ENCODE results near the gene HAUS5. TPM values are rescaled to one million over a fixed set of nuclear protein-coding genes. Genes with fewer than 3 reads are reported as not detected.
A peak's percentile ranks its signal among the peaks of the same experiment; 100 is the strongest.

The HAUS5 gene
- total and polyA plus RNA-seq, 3 experiments from 2014 or later: 6.7 to 39.3 (median 37.3) TPM

DNA sequence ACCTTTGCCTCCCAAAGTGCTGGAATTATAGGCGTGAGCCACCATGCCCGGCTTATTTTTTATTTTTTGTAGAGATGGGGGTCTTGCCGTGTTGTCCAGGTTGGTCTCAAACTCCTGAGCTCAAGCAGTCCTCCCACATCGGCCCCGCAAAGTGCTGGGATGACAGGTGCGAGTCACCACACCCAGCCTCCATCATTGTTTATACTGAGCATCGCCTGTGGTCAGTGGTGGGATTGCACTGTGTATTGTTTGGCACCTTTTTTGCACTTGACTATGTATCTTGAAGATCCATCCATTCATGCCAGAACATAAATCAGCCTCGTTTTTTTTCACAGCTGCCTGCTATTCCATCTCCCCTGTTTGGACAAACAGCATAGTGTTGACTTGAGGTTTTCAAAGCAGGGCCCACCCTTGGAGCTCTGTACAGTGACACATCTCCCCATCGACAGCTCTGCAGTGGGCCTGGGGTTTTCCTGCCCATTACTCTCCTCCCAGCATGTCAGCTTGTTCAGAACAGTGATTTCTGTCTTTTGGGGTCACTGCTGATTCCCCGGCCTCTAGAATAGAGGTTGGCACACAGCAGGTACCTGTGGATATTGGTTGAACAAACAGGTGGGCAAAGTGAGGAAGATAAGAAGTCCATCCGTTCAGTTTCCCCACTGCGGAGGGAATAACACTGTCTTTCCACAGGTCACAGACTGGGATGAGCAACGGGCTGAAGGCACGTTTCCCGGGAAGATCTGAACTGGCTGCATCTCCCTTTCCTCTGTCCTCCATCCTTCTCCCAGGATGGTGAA is 45.6 kb downstream of the HAUS5 start:
- no peak for DNase-seq
- Histone ChIP-seq H3K27ac (ENCODE audit: low read depth, low read length) (no peak overlapping the region), H3K4me3 (ENCODE audit: low read length) (no peak overlapping the region), H3K36me3 (ENCODE audit: insufficient read depth, low read length) (peaks cover 32% of the 10 kb centered on the region), H3K27me3 (ENCODE audit: insufficient read depth, low read length, poor library complexity, severe bottlenecking) (no peaks in the 10 kb centered on the region), H3K4me1 (ENCODE audit: insufficient read depth, low read length) (no peaks in the 10 kb centered on the region), H3K9me3 (ENCODE audit: low read length) (no peaks in the 10 kb centered on the region)
- H3K27me3 Mint-ChIP-seq: no peaks in the 10 kb centered on the region
- H3K9me3 Mint-ChIP-seq: no peaks in the 10 kb centered on the region
- POLR2A ChIA-PET: no interaction called here
- peaks cover 9 to 18% (median 17%) of the 10 kb centered on the region in 3 donors for H3K4me1 Mint-ChIP-seq
- CTCF ChIA-PET: no interaction called here
- peaks cover 0 to 77% (median 11%) of the 10 kb centered on the region in 3 donors for H3K36me3 Mint-ChIP-seq
- peak overlapping the region in 1 of 8 donors; percentile 72 for H3K27ac Mint-ChIP-seq
- no peak overlapping the region for H3K4me3 Mint-ChIP-seq

DNA sequence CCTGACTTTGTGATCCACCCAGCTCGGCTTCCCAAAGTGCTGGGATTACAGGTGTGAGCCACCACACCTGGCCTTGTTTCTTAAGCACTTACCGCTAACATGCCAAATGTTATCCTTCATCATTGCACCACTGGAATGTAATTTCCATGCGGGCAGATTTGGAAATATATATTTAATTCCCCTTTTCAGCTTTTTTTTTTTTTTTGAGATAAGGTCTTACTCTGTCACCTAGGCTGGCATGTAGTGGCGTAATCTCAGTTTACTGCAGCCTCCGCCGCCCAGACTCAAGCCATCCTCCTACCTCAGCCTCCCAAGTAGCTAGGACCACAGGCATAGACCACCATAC is 49.4 kb downstream of the HAUS5 start:
- H3K4me3 Mint-ChIP-seq: no peak overlapping the region
- peaks cover 9% of the 10 kb centered on the region for H3K36me3 ChIP-seq (ENCODE audit: insufficient read depth, low read length)
- H3K4me1 ChIP-seq (ENCODE audit: insufficient read depth, low read length): no peaks in the 10 kb centered on the region
- H3K9me3 Mint-ChIP-seq: no peaks in the 10 kb centered on the region
- H3K27ac ChIP-seq (ENCODE audit: low read depth, low read length): no peak overlapping the region
- no peak overlapping the region for H3K27ac Mint-ChIP-seq
- DNase-seq: no peak
- no peaks in the 10 kb centered on the region for H3K27me3 ChIP-seq (ENCODE audit: insufficient read depth, low read length, poor library complexity, severe bottlenecking)
- no peaks in the 10 kb centered on the region for H3K9me3 ChIP-seq (ENCODE audit: low read length)
- H3K4me1 Mint-ChIP-seq: peaks cover 0 to 6% (median 1%) of the 10 kb centered on the region in 3 donors
- CTCF ChIA-PET: no interaction called here
- no peaks in the 10 kb centered on the region for H3K27me3 Mint-ChIP-seq
- H3K36me3 Mint-ChIP-seq: peaks cover 0 to 55% (median 9%) of the 10 kb centered on the region in 3 donors
- no peak overlapping the region for H3K4me3 ChIP-seq (ENCODE audit: low read length)
- POLR2A ChIA-PET: interaction anchor here (0.6 kb wide), 1 partner anchor 27 kb away, joined by 3 read pairs; no protein-coding TSS in a partner anchor

DNA sequence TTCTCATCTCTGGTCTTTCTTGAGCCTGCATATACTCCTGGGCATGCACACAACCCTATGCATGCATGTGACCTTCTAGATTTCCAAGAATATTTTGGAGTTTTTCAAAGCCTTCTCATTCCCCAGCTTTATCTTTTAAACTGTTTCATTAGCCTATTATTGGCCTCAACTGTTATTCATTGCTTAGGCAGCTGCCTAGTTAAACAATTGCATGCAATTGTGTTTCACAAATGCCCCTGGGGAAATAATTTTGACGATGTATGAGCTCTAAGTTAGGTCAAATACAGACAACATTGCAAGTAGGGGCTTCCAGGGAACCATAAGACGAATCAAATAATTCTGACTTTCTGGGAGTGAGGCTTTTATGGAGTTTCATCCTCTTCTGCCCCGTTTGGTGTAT is 51.4 kb downstream of the HAUS5 start:
- POLR2A ChIA-PET: no interaction called here
- H3K4me1 ChIP-seq (ENCODE audit: insufficient read depth, low read length): no peaks in the 10 kb centered on the region

DNA sequence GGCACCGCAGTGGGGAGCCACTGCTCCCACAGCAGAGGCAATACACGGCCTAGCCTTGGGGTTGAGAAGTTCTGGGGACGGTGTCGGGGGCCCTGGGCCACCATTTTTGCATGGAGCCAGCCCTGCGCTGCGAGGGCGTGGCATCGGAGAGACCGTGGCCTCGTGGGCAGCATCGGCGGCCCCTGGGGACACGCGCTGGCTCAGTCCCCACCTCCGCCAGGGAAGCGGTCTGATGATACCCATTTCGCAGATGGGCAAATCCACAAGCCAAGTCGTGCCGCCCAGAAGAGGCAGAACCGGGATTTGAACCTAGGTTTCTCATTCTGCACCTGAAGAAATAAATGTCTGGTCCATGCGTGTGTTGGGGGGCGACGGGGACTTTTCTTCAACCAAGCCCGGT is 52.6 kb downstream of the HAUS5 start:
- no peak overlapping the region for H3K4me3 ChIP-seq (ENCODE audit: low read length)
- Mint-ChIP-seq H3K4me1 (no peaks in the 10 kb centered on the region), H3K27ac (no peak overlapping the region), H3K4me3 (no peak overlapping the region), H3K9me3 (peaks cover 0 to 2% (median 0%) of the 10 kb centered on the region in 5 donors), H3K36me3 (peaks cover 0 to 29% (median 0%) of the 10 kb centered on the region in 3 donors), H3K27me3 (peaks cover 6 to 10% of the 10 kb centered on the region in 2 donors)
- H3K36me3 ChIP-seq (ENCODE audit: insufficient read depth, low read length): no peaks in the 10 kb centered on the region
- no peak overlapping the region for H3K27ac ChIP-seq (ENCODE audit: low read depth, low read length)
- no peaks in the 10 kb centered on the region for H3K4me1 ChIP-seq (ENCODE audit: insufficient read depth, low read length)
- H3K9me3 ChIP-seq (ENCODE audit: low read length): no peaks in the 10 kb centered on the region
- ChIA-PET POLR2A (no interaction called here), CTCF (no interaction called here)
- no peak for DNase-seq
- H3K27me3 ChIP-seq (ENCODE audit: insufficient read depth, low read length, poor library complexity, severe bottlenecking): peaks cover 5% of the 10 kb centered on the region

More for the DNA sequence above, 51.4 kb downstream of the HAUS5 start:
- Mint-ChIP-seq H3K9me3 (no peaks in the 10 kb centered on the region), H3K4me3 (no peak overlapping the region), H3K27ac (peak overlapping the region in 1 of 8 donors; percentile 58), H3K36me3 (peaks cover 0 to 37% (median 2%) of the 10 kb centered on the region in 3 donors), H3K4me1 (peaks cover 0 to 1% (median 0%) of the 10 kb centered on the region in 3 donors), H3K27me3 (no peaks in the 10 kb centered on the region)
- Histone ChIP-seq H3K36me3 (ENCODE audit: insufficient read depth, low read length) (no peaks in the 10 kb centered on the region), H3K4me3 (ENCODE audit: low read length) (no peak overlapping the region), H3K9me3 (ENCODE audit: low read length) (no peaks in the 10 kb centered on the region), H3K27ac (ENCODE audit: low read depth, low read length) (no peak overlapping the region), H3K27me3 (ENCODE audit: insufficient read depth, low read length, poor library complexity, severe bottlenecking) (no peaks in the 10 kb centered on the region)
- no peak for DNase-seq
- CTCF ChIA-PET: no interaction called here

DNA sequence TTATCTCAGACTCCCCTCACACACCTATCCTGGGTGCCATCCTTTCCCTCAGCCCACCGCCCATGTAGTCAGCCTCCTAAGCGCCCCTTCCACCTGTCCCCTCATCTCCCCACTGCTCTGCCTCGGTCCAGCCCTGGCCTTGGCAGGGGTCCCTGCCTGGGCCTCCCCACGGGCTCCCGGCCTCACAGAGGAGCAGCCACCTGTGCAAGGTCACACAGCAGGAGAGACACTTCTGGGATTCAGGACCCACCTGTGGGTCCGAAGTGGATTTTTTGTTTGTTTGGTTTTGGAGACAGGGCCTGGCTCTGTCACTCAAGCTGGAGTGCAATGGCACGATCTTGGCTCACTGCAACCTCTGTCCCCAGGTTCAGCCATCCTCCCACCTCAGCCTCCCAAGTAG is 53.1 kb downstream of the HAUS5 start:
- Mint-ChIP-seq H3K27ac (no peak overlapping the region), H3K4me3 (no peak overlapping the region), H3K27me3 (peaks cover 7 to 11% of the 10 kb centered on the region in 2 donors), H3K9me3 (peaks cover 0 to 2% (median 0%) of the 10 kb centered on the region in 5 donors), H3K36me3 (peaks cover 0 to 25% (median 0%) of the 10 kb centered on the region in 3 donors), H3K4me1 (no peaks in the 10 kb centered on the region)
- CTCF ChIA-PET: no interaction called here
- POLR2A ChIA-PET: no interaction called here
- no peaks in the 10 kb centered on the region for H3K36me3 ChIP-seq (ENCODE audit: insufficient read depth, low read length)
- no peak for DNase-seq
- H3K4me1 ChIP-seq (ENCODE audit: insufficient read depth, low read length): no peaks in the 10 kb centered on the region
- no peak overlapping the region for H3K27ac ChIP-seq (ENCODE audit: low read depth, low read length)
- H3K9me3 ChIP-seq (ENCODE audit: low read length): no peaks in the 10 kb centered on the region
- H3K4me3 ChIP-seq (ENCODE audit: low read length): no peak overlapping the region
- peaks cover 5% of the 10 kb centered on the region for H3K27me3 ChIP-seq (ENCODE audit: insufficient read depth, low read length, poor library complexity, severe bottlenecking)

DNA sequence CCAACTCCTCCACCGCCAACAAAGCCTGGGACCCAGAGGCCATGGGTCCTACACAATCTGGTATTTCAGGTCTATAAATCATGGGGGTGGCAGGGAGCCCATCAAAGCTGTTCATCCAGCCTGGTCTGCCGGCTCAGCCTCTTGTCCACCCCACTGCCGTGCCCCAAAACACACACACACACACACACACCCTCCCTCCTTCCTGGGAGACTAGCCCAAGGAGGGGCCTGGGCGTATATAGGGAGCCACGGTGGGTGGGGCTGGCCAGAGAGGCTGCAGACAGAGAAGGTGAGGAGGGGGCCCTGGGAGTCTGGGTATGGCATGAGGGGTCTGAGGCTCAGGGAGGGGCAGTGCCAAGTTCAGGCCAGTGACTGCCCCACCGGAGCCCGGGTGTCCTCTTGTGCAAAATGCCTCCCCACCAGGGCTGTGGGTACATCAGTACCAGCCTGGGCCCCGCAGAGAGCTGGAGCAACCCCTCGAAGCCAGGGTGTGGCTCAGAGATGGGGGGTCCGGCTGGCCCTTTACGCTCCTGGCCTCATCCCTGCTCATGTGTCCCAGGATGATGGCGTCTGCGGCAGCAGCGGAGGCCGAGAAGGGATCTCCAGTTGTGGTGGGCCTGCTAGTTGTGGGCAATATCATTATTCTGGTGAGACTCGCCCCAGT is 53.8 kb downstream of the HAUS5 start, which contains the start of gene UPK1A:
TSS of gene UPK1A (plus strand) at position 267 of the 663 bp plus-strand sequence. CDS start at position 563, 296 bp downstream.
- Histone ChIP-seq H3K27me3 (ENCODE audit: insufficient read depth, low read length, poor library complexity, severe bottlenecking) (peaks cover 5% of the 10 kb centered on the region), H3K4me3 (ENCODE audit: low read length) (no peak within 1 kb of the TSS), H3K36me3 (ENCODE audit: insufficient read depth, low read length) (no peaks in the 10 kb centered on the region), H3K27ac (ENCODE audit: low read depth, low read length) (no peak within 1 kb of the TSS), H3K4me1 (ENCODE audit: insufficient read depth, low read length) (no peaks in the 10 kb centered on the region), H3K9me3 (ENCODE audit: low read length) (no peaks in the 10 kb centered on the region)
- Mint-ChIP-seq H3K27me3 (peaks cover 10 to 16% of the 10 kb centered on the region in 2 donors), H3K9me3 (peaks cover 0 to 2% (median 0%) of the 10 kb centered on the region in 5 donors), H3K4me3 (no peak within 1 kb of the TSS), H3K4me1 (no peaks in the 10 kb centered on the region), H3K27ac (peak within 1 kb of the TSS in 2 of 8 donors; percentile 54 to 69), H3K36me3 (peaks cover 0 to 21% (median 0%) of the 10 kb centered on the region in 3 donors)
- DNase-seq: no peak
- ChIA-PET CTCF (no interaction called here), POLR2A (no interaction called here)

DNA sequence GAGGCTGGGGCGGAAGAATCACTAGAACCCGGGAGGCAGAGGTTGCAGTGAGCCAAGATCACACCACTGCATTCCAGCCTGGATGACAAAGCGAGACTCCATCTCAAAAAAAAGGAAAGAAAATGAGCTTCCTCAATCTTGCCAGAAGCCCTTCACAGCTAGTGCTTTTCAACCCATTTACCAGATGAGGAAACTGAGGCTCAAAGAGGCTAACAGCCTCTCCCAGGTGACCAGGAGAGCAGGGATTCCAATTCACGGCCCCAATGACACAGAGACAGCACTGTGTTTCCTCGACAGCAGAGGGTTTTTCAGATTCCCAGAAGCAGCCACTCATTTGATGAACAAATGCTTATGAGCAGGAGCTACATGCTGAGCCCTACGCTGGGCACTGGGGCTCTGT is 57.0 kb downstream of the HAUS5 start:
- H3K9me3 Mint-ChIP-seq: peaks cover 0 to 2% (median 0%) of the 10 kb centered on the region in 5 donors
- Histone ChIP-seq H3K4me1 (ENCODE audit: insufficient read depth, low read length) (no peaks in the 10 kb centered on the region), H3K27me3 (ENCODE audit: insufficient read depth, low read length, poor library complexity, severe bottlenecking) (peaks cover 12% of the 10 kb centered on the region), H3K4me3 (ENCODE audit: low read length) (no peak overlapping the region), H3K36me3 (ENCODE audit: insufficient read depth, low read length) (no peaks in the 10 kb centered on the region), H3K27ac (ENCODE audit: low read depth, low read length) (no peak overlapping the region), H3K9me3 (ENCODE audit: low read length) (no peaks in the 10 kb centered on the region)
- DNase-seq: no peak
- peaks cover 25 to 33% of the 10 kb centered on the region in 2 donors for H3K27me3 Mint-ChIP-seq
- ChIA-PET POLR2A (no interaction called here), CTCF (no interaction called here)
- H3K4me1 Mint-ChIP-seq: peaks cover 6 to 10% (median 9%) of the 10 kb centered on the region in 3 donors
- H3K36me3 Mint-ChIP-seq: peaks cover 0 to 3% (median 0%) of the 10 kb centered on the region in 3 donors
- H3K4me3 Mint-ChIP-seq: peak overlapping the region in 1 of 7 donors; percentile 8
- H3K27ac Mint-ChIP-seq: no peak overlapping the region

DNA sequence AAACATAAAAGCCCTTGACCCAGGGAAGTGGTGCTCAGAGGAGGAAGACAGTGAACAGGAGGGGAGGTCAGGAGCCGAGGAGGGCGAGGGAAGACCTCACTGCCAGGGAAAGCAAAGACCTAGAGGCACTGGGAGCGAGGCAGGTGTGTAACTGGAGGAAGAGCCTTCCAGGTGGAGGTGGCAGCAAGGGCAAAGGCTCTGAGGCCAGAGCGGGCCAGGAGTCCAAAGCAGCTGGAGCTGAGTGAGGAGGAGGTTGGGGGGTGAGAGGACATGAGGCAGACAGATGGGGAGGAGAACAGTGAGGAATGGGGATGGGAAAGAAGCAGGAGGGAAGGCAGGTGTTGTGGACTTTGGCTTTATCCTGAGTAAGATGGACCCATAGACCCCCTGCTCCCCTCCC is 57.4 kb downstream of the HAUS5 start:
- Mint-ChIP-seq H3K27ac (no peak overlapping the region), H3K9me3 (peaks cover 0 to 2% (median 0%) of the 10 kb centered on the region in 5 donors), H3K36me3 (peaks cover 0 to 2% (median 0%) of the 10 kb centered on the region in 3 donors), H3K4me3 (peak overlapping the region in 1 of 7 donors; percentile 8), H3K4me1 (peaks cover 6 to 10% (median 9%) of the 10 kb centered on the region in 3 donors), H3K27me3 (peaks cover 25 to 33% of the 10 kb centered on the region in 2 donors)
- CTCF ChIA-PET: no interaction called here
- Histone ChIP-seq H3K36me3 (ENCODE audit: insufficient read depth, low read length) (no peaks in the 10 kb centered on the region), H3K9me3 (ENCODE audit: low read length) (no peaks in the 10 kb centered on the region), H3K27me3 (ENCODE audit: insufficient read depth, low read length, poor library complexity, severe bottlenecking) (peaks cover 12% of the 10 kb centered on the region), H3K27ac (ENCODE audit: low read depth, low read length) (no peak overlapping the region), H3K4me3 (ENCODE audit: low read length) (no peak overlapping the region), H3K4me1 (ENCODE audit: insufficient read depth, low read length) (no peaks in the 10 kb centered on the region)
- POLR2A ChIA-PET: no interaction called here
- no peak for DNase-seq
